GM10266 (cell line): ENCODE measurements around the gene SART3.

ENCODE experiments used
- DNase-seq: peaks from one replicate; pipeline ENCODE4 v3.0.0; 2012; ENCODE audit errors: extremely low spot score
- CTCF ChIP-seq: IDR thresholded peaks from 2 replicates; pipeline ENCODE4 v1.5.1; 2012; ENCODE audit warnings: mild to moderate bottlenecking, low read depth; ENCODE audit not compliant: control insufficient read depth, insufficient read depth; ENCODE audit errors: missing control alignments

SART3 gene

GRCh38 chr12:108479364-108480070 lies 81.5 kb downstream of the SART3 start:
- no peak for DNase-seq
- no peak for TF ChIP-seq CTCF

- no peak for TF ChIP-seq CTCF
- DNase-seq, result no peak
Measured at GRCh38 chr12:108478611-108479206, 82.3 kb downstream of the SART3 start.

DNA sequence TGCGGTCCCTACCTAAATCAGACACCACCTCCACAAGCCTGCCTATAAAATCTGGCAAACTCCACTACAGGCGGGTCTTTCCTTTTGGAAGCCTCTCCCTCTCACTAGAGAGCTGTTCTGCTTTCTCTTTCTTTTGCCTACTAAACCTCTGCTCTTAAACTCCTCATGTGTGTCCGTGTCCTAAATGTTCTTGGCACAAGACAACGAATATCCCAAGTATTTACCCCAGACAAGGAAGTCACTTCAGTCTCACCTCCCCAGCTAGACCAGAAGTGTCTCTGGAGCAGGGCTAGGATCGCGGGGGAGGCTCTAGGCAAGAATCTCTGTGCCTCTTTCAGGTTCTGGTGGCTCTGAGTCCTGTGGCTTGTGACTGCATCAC lies 83.1 kb downstream of the SART3 start:
- TF ChIP-seq CTCF, result no peak
- no peak for DNase-seq

DNA sequence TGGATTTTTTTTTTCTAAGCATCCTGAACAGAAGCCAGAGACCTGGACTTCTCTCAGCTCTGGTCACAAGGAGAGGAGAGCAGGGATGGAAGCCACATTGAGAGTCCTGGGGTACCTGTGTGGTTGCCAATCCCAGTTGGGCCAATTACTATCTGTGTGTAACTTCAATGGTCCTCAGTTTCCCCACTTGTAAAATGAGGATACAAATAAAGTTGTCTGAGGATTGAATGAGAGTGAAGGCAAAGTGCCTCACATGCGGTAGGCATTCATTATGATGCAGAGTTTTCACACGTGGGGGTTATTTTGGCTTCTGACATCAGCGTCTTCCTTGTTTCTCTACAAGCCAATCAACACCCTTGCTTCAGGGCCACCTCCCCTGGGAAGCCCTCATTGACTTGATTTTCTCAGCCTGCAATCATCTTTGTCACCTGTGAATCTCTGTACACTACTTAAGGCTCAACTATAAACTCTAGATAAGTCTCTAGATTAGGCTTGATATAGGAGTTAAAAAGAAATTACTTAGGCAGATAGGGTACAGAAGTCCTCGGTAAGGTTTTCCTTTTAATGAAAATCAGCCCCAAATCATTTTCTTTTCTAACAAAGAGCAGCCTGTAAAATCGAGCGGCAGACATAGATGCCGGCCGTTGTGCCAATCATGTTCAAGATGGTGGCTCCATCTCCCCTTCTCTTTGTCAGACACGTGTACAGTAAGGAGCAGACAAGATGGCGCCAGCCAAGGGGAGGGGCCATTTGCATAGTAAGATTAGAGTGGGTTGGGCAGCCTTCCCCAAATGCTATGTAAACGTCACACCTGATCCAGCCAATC lies 83.7 kb downstream of the SART3 start:
- DNase-seq, result no peak
- no peak for TF ChIP-seq CTCF

DNA sequence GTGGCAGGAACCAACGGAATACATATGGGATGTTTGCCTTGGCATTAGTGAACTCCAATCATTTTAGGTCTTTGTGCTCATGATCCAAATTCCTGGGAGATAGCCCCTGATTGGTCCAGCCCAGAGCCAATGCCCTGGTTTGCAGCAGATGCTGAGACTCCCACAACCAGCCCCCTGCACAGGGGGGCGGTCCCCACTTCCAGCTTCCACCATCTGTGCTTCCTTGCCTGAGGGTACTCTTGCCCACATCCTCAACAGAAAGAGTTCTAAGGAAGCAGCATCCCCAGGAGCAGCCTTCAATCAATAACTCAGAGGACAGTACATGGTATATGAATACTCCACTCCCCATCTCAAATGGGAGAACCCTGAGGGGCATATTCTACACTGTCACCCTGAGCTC lies 85.6 kb downstream of the SART3 start:
- TF ChIP-seq CTCF, result no peak
- DNase-seq, result no peak

DNA sequence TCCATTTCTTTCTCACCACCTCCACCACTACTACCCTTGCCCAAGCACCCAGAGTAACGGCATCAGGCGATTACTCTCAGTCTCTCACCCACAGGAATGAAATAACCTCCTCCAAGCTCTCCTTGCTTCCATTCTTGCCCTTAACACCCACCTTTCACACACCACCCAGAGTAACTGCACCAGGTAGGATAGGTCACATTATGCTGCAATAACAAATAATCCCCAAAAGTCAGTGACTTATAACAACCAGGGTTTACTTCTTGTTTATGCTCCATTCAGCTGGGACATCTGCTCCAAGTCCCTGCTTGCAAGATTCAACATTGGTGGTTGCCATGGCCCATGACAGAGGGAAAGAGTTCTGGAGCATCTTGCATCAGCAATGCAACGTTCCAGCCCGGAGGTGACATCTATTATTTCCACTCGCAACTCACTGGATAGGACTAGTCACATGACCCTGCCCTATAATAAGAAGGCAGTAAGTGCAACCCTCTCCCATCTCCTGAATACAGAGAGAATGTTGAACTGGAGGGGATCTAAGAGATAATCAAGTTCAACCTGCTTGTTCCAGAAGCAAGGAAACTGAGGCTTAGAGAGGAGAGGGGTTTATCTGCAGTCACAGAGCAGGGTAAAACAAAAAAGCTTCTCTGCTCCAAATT lies 87.4 kb downstream of the SART3 start:
- DNase-seq, result no peak
- TF ChIP-seq CTCF, result no peak
